NCI-H2107 treated with DMSO at 0.1 percent for 48 hours (cell line): ENCODE results near the gene B3GALT6.

Experiments used
- DNase-seq: peaks from one replicate; lab custom pipeline; 2025; ENCODE audit not compliant: unreplicated experiment; lab: John Stamatoyannopoulos, UW

Gene B3GALT6

GRCh38 chr1:1200876-1201810, 30.9 kb upstream of the B3GALT6 start:
- DNase-seq = no peak

- no peak for DNase-seq
Measured at GRCh38 chr1:1202831-1203560, 29.0 kb upstream of the B3GALT6 start.

GRCh38 chr1:1203561-1204424, 28.2 kb upstream of the B3GALT6 start:
- no peak for DNase-seq

GRCh38 chr1:1204425-1204920, 27.6 kb upstream of the B3GALT6 start:
- no peak for DNase-seq

- no peak for DNase-seq
Measured at GRCh38 chr1:1204998-1205768, 26.9 kb upstream of the B3GALT6 start.

- DNase-seq = no peak
Measured at GRCh38 chr1:1205769-1206375, 26.2 kb upstream of the B3GALT6 start.

- no peak for DNase-seq
Measured at GRCh38 chr1:1206376-1206965, 25.6 kb upstream of the B3GALT6 start, which contains the start of gene TNFRSF18. TSS of gene TNFRSF18 (minus strand) at chr1:1206592. CDS start at chr1:1206571, 21 bp downstream.

GRCh38 chr1:1206966-1207531, 25.0 kb upstream of the B3GALT6 start:
- no peak for DNase-seq

GRCh38 chr1:1207571-1207892, 24.5 kb upstream of the B3GALT6 start:
- no peak for DNase-seq

- DNase-seq = no peak
Measured at GRCh38 chr1:1208713-1209433, 23.2 kb upstream of the B3GALT6 start.

- DNase-seq = no peak
Measured at GRCh38 chr1:1210726-1211540, 21.1 kb upstream of the B3GALT6 start.

GRCh38 chr1:1211541-1212441, 20.2 kb upstream of the B3GALT6 start:
- no peak for DNase-seq

GRCh38 chr1:1212780-1213344, 19.2 kb upstream of the B3GALT6 start:
- no peak for DNase-seq

GRCh38 chr1:1213345-1214265, 18.4 kb upstream of the B3GALT6 start, which contains the start of gene TNFRSF4:
TSS of gene TNFRSF4 (minus strand) at chr1:1214153. CDS start at chr1:1214127, 26 bp downstream.
- no peak for DNase-seq

GRCh38 chr1:1215080-1215676, 16.9 kb upstream of the B3GALT6 start:
- no peak for DNase-seq
